Glomerular endothelial cell (primary cell): ENCODE measurements around the gene HIP1R. TPM values are rescaled to one million over a fixed set of nuclear protein-coding genes. Genes with fewer than 3 reads are reported as not detected.

ENCODE experiments used
- total RNA-seq: library from RNA; depleted of rRNA; stranded (reverse); fragments of >200 nt; gene quantifications from 2 replicates; pipeline ENCODE4 v1.2.3, GENCODE V29; 2015

HIP1R gene
- total RNA-seq, 1 donor from 2014 or later: 143 TPM

Other genes starting within 250 kb of the HIP1R start
- not detected in 2 replicates for gene HCAR2, start 132.1 kb upstream of the HIP1R start, total RNA-seq
- not detected in 2 replicates for gene HCAR3, start 118.6 kb upstream of the HIP1R start, total RNA-seq
- 0.15 and 0.18 TPM in 2 replicates for gene HCAR1, start 104.6 kb upstream of the HIP1R start, total RNA-seq
- 33.4 and 34.3 TPM in 2 replicates for gene DENR, start 82.6 kb upstream of the HIP1R start, total RNA-seq
- gene CCDC62, start 60.9 kb upstream of the HIP1R start, total RNA-seq: 0.15 and 0.23 TPM in 2 replicates
- gene VPS37B, start 60.7 kb downstream of the HIP1R start, total RNA-seq: 49.3 and 66.9 TPM in 2 replicates
- gene ABCB9, start 131.0 kb downstream of the HIP1R start, total RNA-seq: 6.2 and 14.3 TPM in 2 replicates
- 8.8 and 10.6 TPM in 2 replicates for gene OGFOD2, start 139.8 kb downstream of the HIP1R start, total RNA-seq
- gene ARL6IP4, start 145.2 kb downstream of the HIP1R start, total RNA-seq: 189 and 247 TPM in 2 replicates